ENCODE data around the gene HSPBAP1.
"Not testable (repeated sequence)": the region's sequence is repeated elsewhere in the genome, so short reads cannot be mapped to it uniquely, and the experiment has no call there.

Gene HSPBAP1

GRCh38 chr3:122730240-122730639 is 63.4 kb downstream of the HSPBAP1 start:
- DNase-seq = no peak

DNA sequence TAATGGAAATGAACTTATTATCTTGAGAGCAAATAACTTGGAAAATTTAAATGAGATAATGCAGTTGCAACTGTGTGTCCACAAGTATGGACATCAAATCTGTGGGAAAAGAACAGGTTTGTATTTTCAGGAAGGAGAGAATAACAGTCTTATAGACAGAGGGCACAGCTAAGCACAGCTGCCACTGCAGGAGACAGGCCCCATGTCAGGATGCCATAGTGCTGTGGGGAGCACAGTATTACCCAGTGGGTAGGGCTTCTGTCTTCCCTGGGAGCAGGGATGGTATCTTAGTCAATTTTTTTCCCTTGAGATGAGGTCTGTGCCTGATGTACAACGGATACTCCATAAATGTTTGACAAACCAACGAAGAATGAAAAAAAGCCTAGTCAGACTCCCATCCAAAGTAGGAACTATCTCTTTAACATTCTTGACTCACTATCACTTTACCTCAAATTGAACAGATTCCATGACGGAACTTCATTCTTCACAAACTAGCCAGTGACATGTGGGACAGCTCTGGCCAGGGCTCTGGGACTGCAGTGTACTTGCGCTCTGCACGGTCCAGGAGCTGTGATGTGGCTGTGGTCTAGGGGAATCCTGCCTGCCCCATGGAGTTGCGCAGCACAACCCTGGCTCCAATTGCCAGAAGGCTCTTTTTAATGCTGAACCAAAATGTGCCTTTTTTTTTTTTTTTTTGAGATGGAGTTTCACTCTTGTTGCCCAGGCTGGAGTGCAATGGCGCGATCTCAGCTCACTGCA is 64.7 kb downstream of the HSPBAP1 start:
- no peak for DNase-seq

DNA sequence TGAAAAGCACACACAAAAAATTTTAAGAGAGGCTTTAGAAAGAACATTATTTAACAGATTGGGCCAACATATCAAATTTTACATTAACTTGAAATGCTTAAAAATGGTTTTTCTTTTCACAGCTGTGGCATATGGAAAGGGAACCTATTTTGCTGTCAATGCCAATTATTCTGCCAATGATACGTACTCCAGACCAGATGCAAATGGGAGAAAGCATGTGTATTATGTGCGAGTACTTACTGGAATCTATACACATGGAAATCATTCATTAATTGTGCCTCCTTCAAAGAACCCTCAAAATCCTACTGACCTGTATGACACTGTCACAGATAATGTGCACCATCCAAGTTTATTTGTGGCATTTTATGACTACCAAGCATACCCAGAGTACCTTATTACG is 65.4 kb downstream of the HSPBAP1 start:
- DNase-seq = no peak

DNA sequence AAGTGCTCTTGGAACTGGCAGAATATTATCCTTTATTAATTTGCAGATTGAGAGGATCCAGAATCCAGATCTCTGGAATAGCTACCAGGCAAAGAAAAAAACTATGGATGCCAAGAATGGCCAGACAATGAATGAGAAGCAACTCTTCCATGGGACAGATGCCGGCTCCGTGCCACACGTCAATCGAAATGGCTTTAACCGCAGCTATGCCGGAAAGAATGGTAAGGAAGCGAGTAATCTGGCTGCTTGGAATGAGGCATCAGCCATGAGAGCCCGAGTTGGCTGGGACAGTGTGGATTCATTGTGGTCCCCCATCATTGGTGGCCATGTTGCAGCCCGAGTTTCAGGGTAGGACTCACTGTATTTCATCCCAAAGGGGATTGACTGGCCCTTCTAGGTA is 65.9 kb downstream of the HSPBAP1 start:
- DNase-seq = no peak

DNA sequence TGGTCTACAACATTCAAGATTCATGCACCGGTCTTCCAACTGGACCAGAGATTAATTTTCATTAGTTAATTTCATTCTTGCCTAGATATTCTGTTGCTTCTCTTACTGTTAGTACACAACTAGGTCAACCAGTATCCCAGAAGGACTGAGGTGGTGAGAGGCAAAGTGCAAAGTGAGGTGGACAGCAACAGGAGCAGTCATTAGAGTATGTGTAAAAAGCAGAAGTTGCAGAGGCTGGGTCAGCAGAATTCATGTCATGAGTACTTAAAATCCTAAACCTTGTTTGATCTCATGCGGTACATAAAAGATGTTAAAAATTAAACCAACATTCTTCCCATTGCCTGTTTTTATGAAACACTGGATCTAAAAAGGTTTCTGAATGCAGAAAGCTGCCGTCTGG is 66.3 kb downstream of the HSPBAP1 start:
- DNase-seq = no peak

DNA sequence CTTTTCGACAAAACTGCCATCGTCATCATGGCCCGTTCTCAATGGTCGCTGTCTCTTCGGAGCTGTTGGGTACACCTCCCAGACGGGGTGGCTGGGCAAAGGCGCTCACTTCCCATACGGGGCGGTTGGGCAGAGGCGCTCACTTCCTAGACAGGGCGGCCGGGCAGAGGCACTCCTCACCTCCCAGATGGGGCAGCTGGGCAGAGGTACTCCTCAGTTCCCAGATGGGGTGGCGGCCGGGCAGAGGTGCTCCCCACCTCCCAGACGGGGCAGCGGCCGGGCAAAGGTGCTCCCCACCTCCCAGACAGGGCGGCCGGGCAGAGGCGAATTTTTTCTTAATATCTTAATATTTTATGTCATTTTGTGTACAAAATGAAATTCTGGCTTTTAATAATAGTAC is 68.5 kb downstream of the HSPBAP1 start:
- DNase-seq = no peak

DNA sequence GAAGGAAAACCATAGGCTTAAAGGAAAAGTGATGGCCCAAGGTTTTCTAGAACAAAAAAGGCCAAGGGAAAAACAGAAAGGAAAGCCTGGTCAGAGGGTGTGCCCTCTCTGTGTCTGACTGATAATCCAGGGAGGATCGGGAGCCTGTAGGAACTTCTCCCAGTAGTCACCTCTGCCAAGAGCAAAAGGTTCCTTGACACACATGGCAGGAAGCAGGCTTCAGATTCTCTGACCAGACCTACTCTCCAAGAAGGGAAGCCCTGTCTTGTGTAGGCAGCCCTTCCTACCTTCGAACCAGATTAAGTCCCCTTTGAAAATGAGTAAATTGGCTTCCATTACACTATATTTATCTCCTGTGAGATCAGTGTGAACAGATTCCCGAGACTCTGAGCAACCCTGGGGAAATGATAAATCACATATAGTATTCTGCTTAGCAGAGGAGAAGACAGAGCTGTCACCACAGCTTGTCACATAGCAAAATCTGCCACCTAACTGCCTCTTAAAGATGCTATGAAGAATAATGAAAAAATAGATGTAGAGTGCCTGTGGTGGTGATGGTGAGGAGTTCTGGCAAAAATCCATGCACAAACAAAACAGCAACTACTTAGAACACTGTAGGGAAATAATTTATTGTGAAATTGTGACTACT is 74.2 kb downstream of the HSPBAP1 start:
- DNase-seq = no peak

DNA sequence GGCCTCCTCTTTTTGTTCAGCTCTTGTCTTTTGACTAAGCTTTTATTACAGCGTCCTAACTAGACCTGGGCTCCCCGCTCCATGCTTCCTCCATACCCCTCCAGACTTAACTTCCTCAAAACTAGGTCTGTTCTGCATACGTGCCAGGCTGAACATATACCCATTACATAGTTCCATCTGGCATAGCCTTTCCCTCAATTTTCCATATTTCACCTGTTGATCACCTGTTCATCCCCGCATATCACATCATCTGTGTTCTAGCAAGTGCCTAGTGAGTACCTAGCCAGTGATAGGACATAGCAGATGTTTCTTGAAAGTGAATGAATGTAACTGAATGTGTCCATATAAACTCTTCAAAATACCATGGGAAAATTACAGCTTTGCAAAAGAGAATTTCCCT is 77.0 kb downstream of the HSPBAP1 start:
- no peak for DNase-seq

GRCh38 chr3:122714273-122714672 is 79.4 kb downstream of the HSPBAP1 start:
- DNase-seq = no peak

GRCh38 chr3:122710616-122711251 is 82.9 kb downstream of the HSPBAP1 start:
- DNase-seq = not testable (repeated sequence)

GRCh38 chr3:122705379-122705778 is 88.3 kb downstream of the HSPBAP1 start:
- no peak for DNase-seq

DNA sequence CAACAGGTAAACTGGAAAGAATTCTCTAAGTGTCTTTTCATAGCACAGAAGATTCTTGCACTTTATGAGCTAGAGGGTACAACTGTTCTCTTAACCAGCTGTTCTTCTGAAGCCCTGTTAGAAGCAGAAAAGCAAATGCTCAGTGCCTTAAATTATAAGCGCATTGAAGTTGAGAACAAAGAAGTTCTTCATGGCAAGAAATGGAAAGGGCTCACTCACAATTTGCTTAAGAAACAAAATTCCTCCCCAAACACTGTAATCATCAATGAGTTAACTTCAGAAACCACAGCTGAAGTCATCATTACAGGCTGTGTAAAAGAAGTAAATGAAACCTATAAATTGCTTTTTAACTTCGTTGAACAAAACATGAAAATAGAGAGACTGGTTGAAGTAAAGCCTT is 93.4 kb downstream of the HSPBAP1 start:
- DNase-seq = no peak

GRCh38 chr3:122697952-122698620 is 95.5 kb downstream of the HSPBAP1 start:
- DNase-seq = no peak

GRCh38 chr3:122695927-122696561 is 97.6 kb downstream of the HSPBAP1 start:
- no peak for DNase-seq

- no peak for DNase-seq
Measured at GRCh38 chr3:122694966-122695365, 98.7 kb downstream of the HSPBAP1 start.

DNA sequence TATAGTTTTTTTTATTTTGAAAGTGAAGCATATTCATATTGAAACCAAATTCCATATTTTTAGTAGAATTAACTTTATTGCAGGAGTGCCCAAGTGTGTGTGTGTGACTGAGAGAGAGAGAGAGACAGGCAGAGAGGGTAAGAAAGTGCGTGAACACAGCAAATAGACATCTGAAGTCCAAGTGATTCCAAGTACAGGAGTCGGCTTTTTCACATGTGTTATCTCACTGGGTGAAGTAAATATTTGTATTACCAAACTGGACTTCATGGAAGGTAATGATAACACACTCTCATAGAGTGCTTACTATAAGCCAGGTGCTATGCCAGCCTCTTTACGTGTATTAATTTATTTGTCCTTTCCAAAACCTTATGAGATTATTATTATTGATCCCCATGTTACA is 101.0 kb downstream of the HSPBAP1 start:
- no peak for DNase-seq

GRCh38 chr3:122691195-122691594 is 102.4 kb downstream of the HSPBAP1 start:
- no peak for DNase-seq

DNA sequence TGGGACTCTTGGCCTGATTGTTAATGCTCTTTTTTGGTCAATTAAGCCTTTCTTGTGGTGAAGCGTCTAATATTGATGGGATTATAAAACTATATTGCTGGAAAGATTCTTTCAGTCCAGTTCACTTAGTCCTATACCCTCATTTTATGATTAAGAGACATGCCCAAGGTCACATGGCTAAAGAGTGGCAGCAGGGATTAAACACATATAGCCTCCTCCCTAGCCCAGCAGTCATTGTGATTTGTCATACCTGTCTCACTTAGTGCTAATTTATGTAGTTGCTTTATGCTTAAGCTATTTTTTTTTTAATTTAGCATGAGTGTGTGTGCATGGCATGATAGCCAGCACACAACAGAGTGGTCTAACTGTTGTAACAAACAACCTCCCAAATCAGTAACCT is 103.5 kb downstream of the HSPBAP1 start:
- DNase-seq = no peak

Data from stimulated activated CD4-positive, alpha-beta T cell treated with anti-CD3 and anti-CD28 coated beads, Interleukin-15, amount 100 ng/mL, for 24 hours (primary cell).